Activated T-cell treated with anti-CD3 and anti-CD28 coated beads, Interleukin-2, amount 50 U/mL, for 4 hours (primary cell): ENCODE measurements around the gene RPL26. TPM values are rescaled to one million over a fixed set of nuclear protein-coding genes. Genes with fewer than 3 reads are reported as not detected.

ENCODE experiments used
- ATAC-seq, 2 donors: fragments of 200-7000 bp; cut with Tn5 transposase; one replicate each; pipeline ENCODE4 v1.10.0; 2021
- DNase-seq: peaks from one replicate; pipeline ENCODE4 v3.0.0-alpha.2; 2020
- H3K27me3 Mint-ChIP-seq: one replicate; pipeline ENCODE4 v1.8.0; 2021; ENCODE audit warnings: low read depth, mixed read lengths
- H3K36me3 Mint-ChIP-seq: one replicate; pipeline ENCODE4 v1.8.0; 2022; ENCODE audit warnings: mixed read lengths; ENCODE audit not compliant: insufficient read depth
- H3K4me1 Mint-ChIP-seq: one replicate; pipeline ENCODE4 v1.8.0; 2021; ENCODE audit warnings: low read depth, mixed read lengths
- H3K4me3 Mint-ChIP-seq: one replicate; pipeline ENCODE4 v1.8.0; 2021; ENCODE audit warnings: mild to moderate bottlenecking, moderate library complexity, mixed read lengths
- H3K9me3 Mint-ChIP-seq: one replicate; pipeline ENCODE4 v1.8.0; 2021; ENCODE audit warnings: mixed read lengths
- total RNA-seq, 3 donors: library from RNA; stranded (reverse); gene quantifications; one replicate each; pipeline ENCODE4 v1.2.1, GENCODE V29; 2021

RPL26 gene
- total RNA-seq, 3 donors from 2014 or later: 2,326 to 2,535 (median 2,364) TPM

GRCh38 chr17:8337802-8338752, 44.9 kb downstream of the RPL26 start:
- peaks cover 9% of the 10 kb centered on the region for H3K4me1 Mint-ChIP-seq
- DNase-seq: no peak
- H3K9me3 Mint-ChIP-seq: no peaks in the 10 kb centered on the region
- peak in 1 of 2 donors; percentile 27 for ATAC-seq
- peaks cover 2% of the 10 kb centered on the region for H3K27me3 Mint-ChIP-seq
- no peaks in the 10 kb centered on the region for H3K36me3 Mint-ChIP-seq
- H3K4me3 Mint-ChIP-seq: no peak overlapping the region

DNA sequence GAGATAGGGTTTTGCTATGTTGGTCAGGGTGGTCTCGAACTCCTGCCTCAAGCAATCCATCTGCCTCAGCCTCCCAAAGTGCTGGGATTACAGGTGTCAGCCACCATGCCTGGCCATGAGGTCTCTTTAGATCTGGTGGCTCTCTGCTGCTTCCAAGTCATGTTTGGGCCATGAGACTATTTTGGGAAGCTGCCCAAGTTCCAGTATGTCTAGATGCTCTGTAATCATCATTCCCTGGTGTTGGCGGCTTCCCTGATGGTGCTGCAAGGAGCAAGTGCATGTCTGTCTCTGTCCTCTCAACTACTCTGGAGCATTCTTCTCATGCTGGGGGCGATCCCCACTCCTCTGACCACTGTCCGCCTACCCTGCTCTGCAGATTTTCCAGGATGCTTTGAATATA, 49.7 kb downstream of the RPL26 start:
- no peak for ATAC-seq
- peaks cover 5% of the 10 kb centered on the region for H3K4me1 Mint-ChIP-seq
- no peak for DNase-seq
- H3K4me3 Mint-ChIP-seq: no peak overlapping the region
- H3K36me3 Mint-ChIP-seq: no peaks in the 10 kb centered on the region
- H3K9me3 Mint-ChIP-seq: no peaks in the 10 kb centered on the region
- H3K27me3 Mint-ChIP-seq: peaks cover 10% of the 10 kb centered on the region

GRCh38 chr17:8332688-8333087, 50.3 kb downstream of the RPL26 start:
- H3K9me3 Mint-ChIP-seq: no peaks in the 10 kb centered on the region
- DNase-seq: no peak
- H3K4me1 Mint-ChIP-seq: peaks cover under 1% of the 10 kb centered on the region
- H3K27me3 Mint-ChIP-seq: peaks cover 15% of the 10 kb centered on the region
- no peak for ATAC-seq
- H3K36me3 Mint-ChIP-seq: no peaks in the 10 kb centered on the region
- no peak overlapping the region for H3K4me3 Mint-ChIP-seq

- no peaks in the 10 kb centered on the region for H3K9me3 Mint-ChIP-seq
- peaks cover 20% of the 10 kb centered on the region for H3K27me3 Mint-ChIP-seq
- ATAC-seq: no peak
- H3K36me3 Mint-ChIP-seq: no peaks in the 10 kb centered on the region
- no peak overlapping the region for H3K4me3 Mint-ChIP-seq
- H3K4me1 Mint-ChIP-seq: no peaks in the 10 kb centered on the region
- DNase-seq: no peak
Measured at GRCh38 chr17:8332128-8332527, 50.9 kb downstream of the RPL26 start.

Other genes starting within 250 kb of the RPL26 start
- 10 to 100 TPM; 30.4 to 36.9 (median 36.7) TPM for gene PER1, start 230.8 kb downstream of the RPL26 start, total RNA-seq
- gene VAMP2, start 220.2 kb downstream of the RPL26 start, total RNA-seq: 10 to 100 TPM; 49.6 to 67.5 (median 59.7) TPM
- 10 to 100 TPM; 11.9 to 18.6 (median 18.1) TPM for gene TMEM107, start 206.8 kb downstream of the RPL26 start, total RNA-seq
- gene BORCS6, start 193.0 kb downstream of the RPL26 start, total RNA-seq: 1 to 10 TPM; 5.0 to 5.6 (median 5.2) TPM
- 1 to 10 TPM; 6.2 to 6.7 (median 6.7) TPM for gene AURKB, start 172.6 kb downstream of the RPL26 start, total RNA-seq
- 10 to 100 TPM; 51.2 to 56.7 (median 53.9) TPM for gene CTC1, start 135.1 kb downstream of the RPL26 start, total RNA-seq
- gene PFAS, start 133.9 kb downstream of the RPL26 start, total RNA-seq: 100 to 1,000 TPM; 222 to 271 (median 254) TPM
- gene RANGRF, start 94.5 kb downstream of the RPL26 start, total RNA-seq: 10 to 100 TPM; 66.3 to 69.8 (median 67.6) TPM
- gene SLC25A35, start 87.8 kb downstream of the RPL26 start, total RNA-seq: 1 to 10 TPM; 1.7 to 1.9 (median 1.7) TPM
- not detected for gene ARHGEF15, start 73.0 kb downstream of the RPL26 start, total RNA-seq
- gene ODF4, start 43.4 kb downstream of the RPL26 start, total RNA-seq: not detected
- gene RNF222, start 14.6 kb upstream of the RPL26 start, total RNA-seq: under 1 TPM in 2 of 3 donors, not detected in 1; 0.11 to 0.13 TPM
- gene NDEL1, start 52.7 kb upstream of the RPL26 start, total RNA-seq: 10 to 100 TPM; 49.0 to 51.7 (median 51.4) TPM
- gene MYH10, start 247.5 kb upstream of the RPL26 start, total RNA-seq: 1 to 10 TPM; 2.2 to 3.2 (median 2.9) TPM